ENCODE measurements around the gene MRGPRD. TPM values are rescaled to one million over a fixed set of nuclear protein-coding genes. Genes with fewer than 3 reads are reported as not detected.

The MRGPRD gene
- total RNA-seq, 1 experiment from 2014 or later, result not detected

GRCh38 chr11:68936676-68937620, 43.8 kb downstream of the MRGPRD start:
- Mint-ChIP-seq H3K27me3 (ENCODE audit: insufficient read depth, unreplicated experiment) (no peaks in the 10 kb centered on the region), H3K36me3 (ENCODE audit: insufficient read depth, unreplicated experiment) (peaks cover 37% of the 10 kb centered on the region), H3K27ac (ENCODE audit: low read depth, unreplicated experiment) (no peak overlapping the region), H3K4me3 (ENCODE audit: unreplicated experiment) (no peak overlapping the region), H3K9me3 (ENCODE audit: unreplicated experiment) (no peaks in the 10 kb centered on the region), H3K4me1 (ENCODE audit: insufficient read depth, unreplicated experiment) (no peaks in the 10 kb centered on the region)
- intact Hi-C loops (cut with micrococcal nuclease), result no loop called here
- CTCF ChIA-PET, result no interaction called here
- TF ChIP-seq CTCF (IDR thresholded peaks at IDR 0.05; ENCODE audit: unreplicated experiment), result no peak
- POLR2A ChIA-PET, result no interaction called here
- BruUV-seq (replicated peaks), result no TSS peak
- no peak for DNase-seq (ENCODE audit: unreplicated experiment)

GRCh38 chr11:68936358-68936636, 44.5 kb downstream of the MRGPRD start:
- ChIA-PET POLR2A (no interaction called here), CTCF (no interaction called here)
- TF ChIP-seq CTCF (IDR thresholded peaks at IDR 0.05; ENCODE audit: unreplicated experiment), result no peak
- Mint-ChIP-seq H3K4me3 (ENCODE audit: unreplicated experiment) (no peak overlapping the region), H3K9me3 (ENCODE audit: unreplicated experiment) (no peaks in the 10 kb centered on the region), H3K4me1 (ENCODE audit: insufficient read depth, unreplicated experiment) (no peaks in the 10 kb centered on the region), H3K36me3 (ENCODE audit: insufficient read depth, unreplicated experiment) (peaks cover 37% of the 10 kb centered on the region), H3K27ac (ENCODE audit: low read depth, unreplicated experiment) (no peak overlapping the region), H3K27me3 (ENCODE audit: insufficient read depth, unreplicated experiment) (no peaks in the 10 kb centered on the region)
- BruUV-seq (replicated peaks), result no TSS peak
- DNase-seq (ENCODE audit: unreplicated experiment), result no peak
- intact Hi-C loops (cut with micrococcal nuclease), result no loop called here

GRCh38 chr11:68935516-68936357, 45.0 kb downstream of the MRGPRD start:
- no peak overlapping the region for H3K27ac Mint-ChIP-seq (ENCODE audit: low read depth, unreplicated experiment)
- intact Hi-C loops (cut with micrococcal nuclease), result no loop called here
- H3K4me1 Mint-ChIP-seq (ENCODE audit: insufficient read depth, unreplicated experiment), result no peaks in the 10 kb centered on the region
- peaks cover 39% of the 10 kb centered on the region for H3K36me3 Mint-ChIP-seq (ENCODE audit: insufficient read depth, unreplicated experiment)
- H3K9me3 Mint-ChIP-seq (ENCODE audit: unreplicated experiment), result no peaks in the 10 kb centered on the region
- no peak for DNase-seq (ENCODE audit: unreplicated experiment)
- CTCF ChIA-PET, result no interaction called here
- BruUV-seq (replicated peaks), result no TSS peak
- POLR2A ChIA-PET, result no interaction called here
- no peak for TF ChIP-seq CTCF (IDR thresholded peaks at IDR 0.05; ENCODE audit: unreplicated experiment)
- H3K27me3 Mint-ChIP-seq (ENCODE audit: insufficient read depth, unreplicated experiment), result no peaks in the 10 kb centered on the region
- no peak overlapping the region for H3K4me3 Mint-ChIP-seq (ENCODE audit: unreplicated experiment)

GRCh38 chr11:68935066-68935465, 45.7 kb downstream of the MRGPRD start:
- ChIA-PET POLR2A (no interaction called here), CTCF (no interaction called here)
- intact Hi-C loops (cut with micrococcal nuclease), result no loop called here
- Mint-ChIP-seq H3K4me1 (ENCODE audit: insufficient read depth, unreplicated experiment) (no peaks in the 10 kb centered on the region), H3K9me3 (ENCODE audit: unreplicated experiment) (no peaks in the 10 kb centered on the region), H3K4me3 (ENCODE audit: unreplicated experiment) (no peak overlapping the region), H3K27me3 (ENCODE audit: insufficient read depth, unreplicated experiment) (no peaks in the 10 kb centered on the region), H3K27ac (ENCODE audit: low read depth, unreplicated experiment) (no peak overlapping the region), H3K36me3 (ENCODE audit: insufficient read depth, unreplicated experiment) (peaks cover 43% of the 10 kb centered on the region)
- no peak for DNase-seq (ENCODE audit: unreplicated experiment)
- no TSS peak for BruUV-seq (replicated peaks)
- TF ChIP-seq CTCF (IDR thresholded peaks at IDR 0.05; ENCODE audit: unreplicated experiment), result no peak

All from MCF 10A (cell line).